PFSK-1 (cell line): ENCODE results near the gene FOXB2.

Experiments
- FOXP2 ChIP-seq: optimal IDR thresholded peaks from 2 replicates; pipeline ENCODE3; 2011; ENCODE audit warnings: borderline replicate concordance, control low read depth, inconsistent platforms; ENCODE audit not compliant: insufficient read depth; ENCODE audit errors: extremely low read length, extremely low read depth
- POLR2AphosphoS5 ChIP-seq: IDR thresholded peaks from 2 replicates; pipeline ENCODE4 v1.6.1; 2012; ENCODE audit warnings: low read depth, mild to moderate bottlenecking, control low read depth, low read length, moderate library complexity
- SIN3A ChIP-seq: IDR thresholded peaks from 2 replicates; pipeline ENCODE4 v1.6.1; 2012; ENCODE audit warnings: mild to moderate bottlenecking, low read length, moderate library complexity, borderline replicate concordance; ENCODE audit not compliant: insufficient read depth
- TAF1 ChIP-seq: IDR thresholded peaks from 2 replicates; pipeline ENCODE4 v1.6.1; 2012; ENCODE audit warnings: low read length, control low read depth, borderline replicate concordance; ENCODE audit not compliant: insufficient read depth
- TF ChIP-seq, protein P1 (sequence below), 2 experiments: IDR thresholded peaks; 2 replicates each; pipeline versions ENCODE4 v1.6.1 to v1.8.0; 2011 to 2012; ENCODE audit warnings: low read depth in 2 of 2, low read length in 2 of 2, control low read depth in 1 of 2, inconsistent platforms in 1 of 2, mild to moderate bottlenecking in 1 of 2, moderate library complexity in 1 of 2; ENCODE audit not compliant: insufficient read depth in 1 of 2

FOXB2 gene

DNA sequence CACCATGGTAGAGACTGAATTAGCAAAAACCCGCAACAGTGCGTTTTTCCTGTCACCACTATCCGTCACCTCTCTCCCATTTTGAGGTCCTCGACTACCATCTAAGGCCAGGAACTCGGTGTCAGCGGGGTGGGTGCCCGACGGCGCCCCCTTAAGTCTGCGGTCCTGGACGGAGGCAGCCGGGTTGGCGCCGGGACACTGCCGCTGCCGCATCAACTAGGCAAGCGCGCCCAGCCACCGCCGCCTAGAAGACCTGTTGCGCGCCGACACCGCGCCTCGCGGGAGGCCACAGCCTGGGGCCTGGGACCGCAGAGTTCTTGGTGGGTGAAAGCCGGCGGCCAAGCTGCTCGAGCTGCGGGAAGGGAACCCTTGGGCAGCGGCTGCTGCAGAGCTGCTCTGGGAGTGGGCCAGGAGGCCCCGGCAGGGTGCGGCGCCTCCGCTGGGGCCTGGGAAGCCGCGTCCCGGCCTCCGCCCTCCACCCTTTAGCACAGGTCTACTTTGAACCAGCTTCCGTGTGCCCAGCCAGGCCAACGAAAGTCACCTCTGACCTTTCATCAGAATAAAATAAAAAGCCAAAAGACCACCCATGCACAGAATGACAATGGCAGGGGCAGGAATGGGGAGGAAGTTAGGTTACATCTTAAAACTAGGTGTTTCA lies 3.5 kb downstream of the FOXB2 start:
- TF ChIP-seq SIN3A (no peak), POLR2AphosphoS5 (no peak), FOXP2 (no peak), TAF1 (no peak)
- TF ChIP-seq, protein P1, sequence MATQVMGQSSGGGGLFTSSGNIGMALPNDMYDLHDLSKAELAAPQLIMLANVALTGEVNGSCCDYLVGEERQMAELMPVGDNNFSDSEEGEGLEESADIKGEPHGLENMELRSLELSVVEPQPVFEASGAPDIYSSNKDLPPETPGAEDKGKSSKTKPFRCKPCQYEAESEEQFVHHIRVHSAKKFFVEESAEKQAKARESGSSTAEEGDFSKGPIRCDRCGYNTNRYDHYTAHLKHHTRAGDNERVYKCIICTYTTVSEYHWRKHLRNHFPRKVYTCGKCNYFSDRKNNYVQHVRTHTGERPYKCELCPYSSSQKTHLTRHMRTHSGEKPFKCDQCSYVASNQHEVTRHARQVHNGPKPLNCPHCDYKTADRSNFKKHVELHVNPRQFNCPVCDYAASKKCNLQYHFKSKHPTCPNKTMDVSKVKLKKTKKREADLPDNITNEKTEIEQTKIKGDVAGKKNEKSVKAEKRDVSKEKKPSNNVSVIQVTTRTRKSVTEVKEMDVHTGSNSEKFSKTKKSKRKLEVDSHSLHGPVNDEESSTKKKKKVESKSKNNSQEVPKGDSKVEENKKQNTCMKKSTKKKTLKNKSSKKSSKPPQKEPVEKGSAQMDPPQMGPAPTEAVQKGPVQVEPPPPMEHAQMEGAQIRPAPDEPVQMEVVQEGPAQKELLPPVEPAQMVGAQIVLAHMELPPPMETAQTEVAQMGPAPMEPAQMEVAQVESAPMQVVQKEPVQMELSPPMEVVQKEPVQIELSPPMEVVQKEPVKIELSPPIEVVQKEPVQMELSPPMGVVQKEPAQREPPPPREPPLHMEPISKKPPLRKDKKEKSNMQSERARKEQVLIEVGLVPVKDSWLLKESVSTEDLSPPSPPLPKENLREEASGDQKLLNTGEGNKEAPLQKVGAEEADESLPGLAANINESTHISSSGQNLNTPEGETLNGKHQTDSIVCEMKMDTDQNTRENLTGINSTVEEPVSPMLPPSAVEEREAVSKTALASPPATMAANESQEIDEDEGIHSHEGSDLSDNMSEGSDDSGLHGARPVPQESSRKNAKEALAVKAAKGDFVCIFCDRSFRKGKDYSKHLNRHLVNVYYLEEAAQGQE (IDR thresholded peaks at IDR 0.05; ENCODE audit: insufficient read depth in 1 of 2, low read depth in 2 of 2, low read length in 2 of 2): no peak

DNA sequence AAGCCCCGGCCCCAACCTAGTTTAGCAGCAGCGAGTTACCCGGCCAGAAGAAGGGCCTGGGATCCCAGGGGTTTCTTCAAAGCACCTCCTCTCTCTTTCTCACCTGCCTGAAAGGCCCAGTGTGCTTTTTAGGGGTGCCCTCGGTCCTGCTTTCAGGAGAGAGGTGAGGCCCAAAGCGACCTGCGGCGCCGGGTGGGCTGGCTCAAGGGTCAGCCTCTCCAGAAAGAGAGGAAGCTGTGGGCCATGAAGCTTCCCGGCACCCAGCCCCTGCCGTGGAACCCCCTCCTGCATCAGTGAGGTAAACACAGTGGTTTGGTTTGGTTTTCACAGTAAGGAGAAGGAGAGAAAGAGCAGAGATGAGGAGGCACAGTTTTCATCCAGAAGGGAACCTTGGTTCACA lies 4.3 kb downstream of the FOXB2 start:
- TF ChIP-seq SIN3A: no peak

DNA sequence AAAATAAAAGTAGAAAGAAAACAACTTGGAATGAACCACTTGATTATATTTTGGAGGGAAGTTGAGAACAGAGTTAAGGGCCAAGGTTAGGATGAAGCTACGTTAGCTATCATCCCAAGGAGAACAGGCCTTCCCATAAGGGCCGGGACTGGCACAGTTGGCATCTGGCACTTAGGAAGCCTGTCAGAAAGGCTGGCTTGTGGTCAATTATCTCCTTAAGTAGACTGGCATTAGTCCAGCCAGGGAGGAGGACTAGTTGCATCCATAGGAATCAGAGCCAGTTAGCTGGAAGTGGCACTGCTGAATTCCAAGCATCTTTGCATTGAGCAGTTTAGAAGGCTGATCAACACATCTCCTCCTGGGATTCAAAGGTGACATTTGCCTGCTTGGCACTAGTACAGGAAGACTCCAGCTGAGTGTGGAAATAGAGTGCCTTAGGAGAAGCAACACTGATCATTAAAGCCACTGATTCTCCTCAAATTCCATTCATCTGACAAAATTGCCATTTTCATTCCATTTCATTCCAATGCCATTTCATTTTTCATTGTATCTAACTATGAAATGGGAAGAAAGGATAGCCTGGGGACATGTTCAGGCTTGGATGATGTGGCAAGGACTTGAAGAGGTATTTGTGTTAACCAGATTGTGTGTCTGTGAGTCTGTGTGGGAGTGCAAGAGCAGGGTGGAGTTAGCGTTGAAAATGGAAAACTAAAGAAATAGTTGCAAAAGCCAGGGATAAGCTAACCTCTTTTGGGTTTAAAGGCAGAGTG lies 5.5 kb downstream of the FOXB2 start:
- TF ChIP-seq TAF1 (no peak), SIN3A (no peak), FOXP2 (no peak), POLR2AphosphoS5 (no peak)

DNA sequence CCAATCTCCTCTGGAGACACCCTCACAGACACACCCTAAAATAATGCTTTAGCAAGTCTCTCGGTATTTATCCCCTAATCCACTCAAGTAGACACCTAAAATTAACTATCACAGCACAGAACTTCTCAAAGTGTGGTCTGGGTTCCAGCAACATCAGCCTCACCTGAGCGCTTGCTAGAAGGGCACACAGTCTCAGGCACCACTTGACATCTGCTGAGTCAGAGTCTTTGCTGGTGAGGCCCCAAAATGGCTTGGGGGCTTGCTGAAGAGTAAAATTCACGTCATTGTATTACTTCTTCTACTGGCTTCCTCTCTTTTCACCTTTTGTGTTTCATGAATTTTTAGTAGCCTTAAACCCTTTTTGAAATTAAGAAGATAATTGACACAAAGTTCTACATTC lies 9.0 kb downstream of the FOXB2 start:
- TF ChIP-seq POLR2AphosphoS5 (no peak), FOXP2 (no peak)

DNA sequence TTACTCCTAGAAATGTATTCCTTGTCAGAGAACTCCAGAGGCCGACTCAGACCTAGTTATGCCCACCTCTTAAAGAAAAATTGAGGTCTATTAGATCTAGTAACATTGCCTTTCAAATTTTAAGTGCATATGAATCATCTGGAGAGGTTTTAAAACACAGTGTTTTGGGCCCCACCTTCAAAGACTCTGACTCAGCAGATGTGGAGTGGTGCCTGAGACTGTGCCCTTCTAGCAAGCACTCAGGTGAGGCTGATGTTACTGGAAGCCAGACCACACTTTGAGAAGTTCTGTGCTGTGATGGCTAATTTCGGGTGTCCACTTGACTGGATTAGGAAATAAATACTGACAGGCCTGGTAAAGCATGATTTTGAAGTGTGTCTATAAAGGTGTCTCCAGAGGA lies 10.6 kb downstream of the FOXB2 start:
- no peak for TF ChIP-seq FOXP2
- TF ChIP-seq, protein P1 (IDR thresholded peaks at IDR 0.05; ENCODE audit: insufficient read depth in 1 of 2, low read depth in 2 of 2, low read length in 2 of 2): no peak
- TF ChIP-seq TAF1: no peak
- TF ChIP-seq POLR2AphosphoS5: no peak
- TF ChIP-seq SIN3A: no peak

DNA sequence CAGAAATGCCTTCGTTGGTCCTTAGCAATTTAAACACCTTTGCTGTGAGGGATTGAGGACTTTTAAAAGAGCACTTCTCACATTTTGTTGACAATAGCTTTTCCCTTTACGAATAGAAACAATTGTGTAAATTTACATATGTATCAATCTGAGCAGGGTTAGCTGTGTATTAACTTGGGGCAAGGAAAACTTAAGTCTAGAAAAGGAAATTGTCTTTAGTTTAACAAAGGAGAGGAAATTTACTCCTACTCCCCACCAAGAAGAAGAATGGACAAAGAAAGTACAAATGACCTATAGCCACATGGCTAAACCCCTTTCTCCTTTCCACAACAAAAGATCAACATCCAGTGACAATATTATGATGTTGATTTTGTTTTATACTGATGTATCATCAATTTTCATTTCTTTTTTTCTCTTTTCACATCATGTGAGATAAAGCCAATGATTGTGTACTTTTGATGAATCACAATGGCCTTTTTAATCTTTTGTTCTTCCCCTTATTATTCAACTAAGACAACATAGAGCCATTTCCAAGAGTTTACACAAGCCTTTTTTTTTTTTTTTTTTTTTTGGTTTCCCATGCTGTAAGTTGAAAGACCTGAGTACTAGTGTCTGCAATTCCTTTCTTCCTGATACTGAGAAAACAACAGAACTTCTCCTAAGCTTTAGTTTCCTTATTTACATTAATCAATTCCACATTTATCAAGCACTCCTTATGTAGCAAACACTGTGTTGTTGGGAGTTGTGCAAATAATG lies 19.0 kb downstream of the FOXB2 start:
- TF ChIP-seq, protein P1 (IDR thresholded peaks at IDR 0.05; ENCODE audit: insufficient read depth in 1 of 2, low read depth in 2 of 2, low read length in 2 of 2): no peak
- no peak for TF ChIP-seq SIN3A
- no peak for TF ChIP-seq TAF1
- TF ChIP-seq POLR2AphosphoS5: no peak
- no peak for TF ChIP-seq FOXP2
